H1 (cell line): ENCODE measurements around the gene DZIP1L.

ENCODE experiments used
- ATF3 ChIP-seq: IDR thresholded peaks from 2 replicates; pipeline ENCODE4 v1.6.1; 2011; ENCODE audit warnings: low read depth, mild to moderate bottlenecking, low read length; ENCODE audit not compliant: insufficient read depth
- BCL11A ChIP-seq, 2 experiments: IDR thresholded peaks; one replicate each; pipeline ENCODE4 v1.6.1; 2011; ENCODE audit warnings: low read depth in 2 of 2, low read length in 2 of 2, mild to moderate bottlenecking in 2 of 2
- CEBPB ChIP-seq: IDR thresholded peaks from 2 replicates; pipeline ENCODE4 v1.6.1; 2012; ENCODE audit warnings: low read depth, low read length
- CHD7 ChIP-seq: fragments of 300-600 bp; sonication (generic); IDR thresholded peaks from 2 replicates; pipeline ENCODE4 v1.7.1; 2012; ENCODE audit warnings: low read length, moderate library complexity, mild to moderate bottlenecking, inconsistent platforms; ENCODE audit not compliant: insufficient replicate concordance
- EGR1 ChIP-seq: IDR thresholded peaks from 2 replicates; pipeline ENCODE4 v1.6.1; 2011; ENCODE audit warnings: low read depth, low read length, borderline replicate concordance
- GTF2F1 ChIP-seq: IDR thresholded peaks from 2 replicates; pipeline ENCODE4 v1.6.1; 2012; ENCODE audit warnings: low read depth, low read length, improper control_type of control experiment, borderline replicate concordance
- MAX ChIP-seq: IDR thresholded peaks from 2 replicates; pipeline ENCODE4 v1.6.1; 2012; ENCODE audit warnings: inconsistent platforms
- NRF1 ChIP-seq: IDR thresholded peaks from 2 replicates; pipeline ENCODE4 v1.6.1; 2011; ENCODE audit warnings: mild to moderate bottlenecking, low read depth, low read length, improper control_type of control experiment
- POLR2A ChIP-seq, 2 experiments: IDR thresholded peaks; 1 replicate in 1 of 2; 2 replicates in 1 of 2; pipeline ENCODE4 v1.6.1; 2011; ENCODE audit warnings: low read depth in 2 of 2, low read length in 2 of 2, mild to moderate bottlenecking in 2 of 2; ENCODE audit errors: control extremely low read depth in 1 of 2
- POLR2AphosphoS5 ChIP-seq: IDR thresholded peaks from 2 replicates; pipeline ENCODE4 v1.6.1; 2011; ENCODE audit warnings: low read depth, low read length
- RXRA ChIP-seq: IDR thresholded peaks from 2 replicates; pipeline ENCODE4 v1.6.1; 2011; ENCODE audit warnings: low read depth, mild to moderate bottlenecking, low read length, moderate library complexity; ENCODE audit not compliant: insufficient read depth
- SP1 ChIP-seq: IDR thresholded peaks from 2 replicates; pipeline ENCODE4 v1.6.1; 2011; ENCODE audit warnings: low read depth, low read length
- SRF ChIP-seq: IDR thresholded peaks from 2 replicates; pipeline ENCODE4 v1.6.1; 2011; ENCODE audit warnings: mild to moderate bottlenecking, low read depth, low read length, moderate library complexity
- TBP ChIP-seq: IDR thresholded peaks from 2 replicates; pipeline ENCODE4 v1.6.1; 2011; ENCODE audit warnings: low read depth, low read length, improper control_type of control experiment

GRCh38 chr3:138016065-138016464 lies 99.3 kb downstream of the DZIP1L start:
- TF ChIP-seq RXRA (no peak), POLR2AphosphoS5 (no peak), SP1 (no peak), GTF2F1 (no peak), CEBPB (no peak), SRF (no peak), ATF3 (no peak), TBP (no peak), CHD7 (no peak), MAX (no peak), POLR2A (IDR thresholded peaks at IDR 0.05; ENCODE audit: control extremely low read depth in 1 of 2, low read depth in 2 of 2, low read length in 2 of 2) (no peak), EGR1 (no peak), NRF1 (no peak), BCL11A (IDR thresholded peaks at IDR 0.05; ENCODE audit: low read depth in 2 of 2, low read length in 2 of 2) (no peak)
